Measurements from ENCODE around the gene TGFBR2.

The TGFBR2 gene

GRCh38 chr3:30606301-30607031 is at the start of gene TGFBR2:
Gene TGFBR2, plus strand, starts transcription at chr3:30606601. Its CDS starts 283 bp downstream, at chr3:30606884.
- peak; percentile 84 for DNase-seq (ENCODE audit: low read depth in 2 of 2)

- no peak for DNase-seq (ENCODE audit: low read depth in 2 of 2)
These were observed 48.6 kb upstream of the TGFBR2 start for GRCh38 chr3:30557746-30558303.

- DNase-seq (ENCODE audit: low read depth in 2 of 2) = no peak
These were observed 42.4 kb upstream of the TGFBR2 start for GRCh38 chr3:30563956-30564355.

DNA sequence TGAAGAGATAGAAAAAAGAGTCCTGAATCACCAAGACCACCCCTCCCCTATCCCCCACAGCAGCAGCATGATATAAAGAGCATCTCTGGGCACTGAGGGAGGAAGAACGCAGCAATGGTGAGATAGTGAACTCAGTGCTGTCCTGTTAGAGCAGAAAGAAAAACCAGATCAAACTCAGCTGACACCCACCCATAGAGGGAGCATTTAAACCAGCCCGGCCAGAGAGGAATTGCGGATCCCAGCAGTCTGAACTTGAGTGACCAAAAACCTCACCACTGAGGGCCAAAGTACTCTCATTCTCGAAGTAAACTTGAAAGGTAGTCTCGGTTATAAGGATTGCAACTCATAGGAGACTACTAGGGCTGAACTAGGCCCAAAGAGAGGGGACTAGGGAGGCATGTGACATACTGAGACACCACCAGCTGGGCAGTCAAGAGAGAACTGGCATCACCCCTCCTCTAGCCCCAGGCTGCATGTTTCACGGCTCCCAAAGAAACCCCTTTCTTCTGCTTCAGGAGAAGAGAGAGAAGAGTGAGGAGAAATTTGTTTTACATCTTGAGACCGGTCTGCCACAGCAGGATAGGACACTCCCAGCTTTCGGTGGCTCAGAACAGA is 39.2 kb upstream of the TGFBR2 start:
- no peak for DNase-seq (ENCODE audit: low read depth in 2 of 2)

DNA sequence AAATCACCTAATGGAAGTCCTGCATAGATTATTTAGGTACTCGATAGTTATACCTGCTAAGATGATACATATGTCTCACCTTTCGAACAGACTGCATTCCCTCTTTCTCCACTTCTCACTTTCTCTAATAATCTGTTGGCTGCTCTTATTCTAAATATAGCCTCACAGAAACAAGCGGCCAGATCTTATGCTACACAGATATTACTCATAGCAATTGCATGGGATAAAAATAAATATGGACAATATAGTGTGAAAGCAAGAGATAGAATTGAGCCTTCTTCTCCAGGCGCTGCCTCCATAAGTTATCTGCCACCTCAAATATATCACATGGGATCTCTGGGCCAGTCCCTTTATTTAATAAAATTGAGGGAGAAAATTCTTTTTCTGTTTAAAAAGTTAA is 29.5 kb upstream of the TGFBR2 start:
- no peak for DNase-seq (ENCODE audit: low read depth in 2 of 2)

DNA sequence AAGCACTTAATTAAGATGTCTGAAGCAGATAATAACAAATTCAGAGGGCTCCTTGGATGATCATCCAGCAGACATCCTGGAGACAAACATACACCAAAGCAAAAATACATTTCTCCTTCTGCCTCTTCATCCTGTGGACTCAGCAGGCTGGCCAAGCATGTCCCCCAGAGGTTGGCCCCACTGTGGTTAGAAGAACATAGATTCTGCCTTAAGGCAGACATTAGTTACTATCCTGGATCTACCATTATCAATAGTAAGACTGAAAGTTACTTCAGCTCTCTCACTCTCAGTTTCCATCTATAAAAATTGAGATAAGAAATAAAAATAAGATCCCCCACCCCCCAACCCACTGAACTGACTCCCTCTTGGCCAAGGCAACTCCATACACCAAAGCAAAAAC is 28.6 kb upstream of the TGFBR2 start:
- DNase-seq (ENCODE audit: low read depth in 2 of 2) = no peak

- no peak for DNase-seq (ENCODE audit: low read depth in 2 of 2)
These were observed 27.9 kb upstream of the TGFBR2 start for GRCh38 chr3:30578479-30578878.

DNA sequence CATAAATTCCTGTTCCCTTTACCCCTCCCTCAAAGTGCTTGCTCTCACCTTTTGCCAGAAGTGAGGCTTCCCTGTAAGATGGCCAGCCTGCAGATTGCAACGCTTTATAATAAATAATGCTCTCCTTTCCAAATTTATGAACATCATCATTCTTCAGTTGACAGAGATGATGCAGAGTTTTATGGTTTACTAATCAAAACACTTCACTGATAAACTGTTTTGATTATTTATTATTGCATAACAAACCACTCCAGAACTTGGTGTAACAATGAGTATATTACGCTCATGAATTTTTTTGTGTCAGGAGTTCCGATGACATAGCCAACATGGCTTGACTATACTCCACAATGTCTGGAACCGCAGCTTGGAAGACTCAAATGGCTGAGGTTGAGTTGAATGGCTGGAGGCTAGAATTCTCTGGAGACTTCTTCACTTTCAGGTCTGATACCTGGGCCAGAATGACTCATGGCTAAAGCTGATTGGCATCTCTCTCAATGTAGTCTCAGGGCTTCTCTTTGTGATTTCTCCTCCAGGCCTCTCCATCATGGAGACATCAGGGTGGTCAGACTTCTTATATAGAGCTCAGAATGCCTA is 27.3 kb upstream of the TGFBR2 start:
- no peak for DNase-seq (ENCODE audit: low read depth in 2 of 2)

- DNase-seq (ENCODE audit: low read depth in 2 of 2) = no peak
These were observed 25.3 kb upstream of the TGFBR2 start for GRCh38 chr3:30581067-30581585.

GRCh38 chr3:30581982-30582381 is 24.4 kb upstream of the TGFBR2 start:
- no peak for DNase-seq (ENCODE audit: low read depth in 2 of 2)

DNA sequence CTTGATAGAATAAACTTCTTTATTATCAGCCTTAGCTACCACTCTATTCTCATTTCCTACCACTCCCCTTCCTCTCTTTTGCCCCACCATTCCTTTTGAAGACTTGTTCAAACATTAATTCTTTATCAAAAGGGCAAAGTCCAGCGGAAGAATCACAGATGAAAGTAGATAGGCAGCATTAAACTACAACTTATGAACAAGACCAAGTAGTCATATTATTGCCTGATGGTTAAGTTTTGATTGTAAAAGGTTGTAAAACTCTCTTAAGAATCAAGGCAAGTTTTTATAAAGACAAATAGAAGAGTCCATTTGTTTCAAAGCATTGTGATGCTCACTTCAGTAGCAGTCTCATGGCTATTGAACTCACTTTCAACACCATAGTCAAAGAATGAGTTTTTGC is 22.4 kb upstream of the TGFBR2 start:
- DNase-seq (ENCODE audit: low read depth in 2 of 2) = no peak

DNA sequence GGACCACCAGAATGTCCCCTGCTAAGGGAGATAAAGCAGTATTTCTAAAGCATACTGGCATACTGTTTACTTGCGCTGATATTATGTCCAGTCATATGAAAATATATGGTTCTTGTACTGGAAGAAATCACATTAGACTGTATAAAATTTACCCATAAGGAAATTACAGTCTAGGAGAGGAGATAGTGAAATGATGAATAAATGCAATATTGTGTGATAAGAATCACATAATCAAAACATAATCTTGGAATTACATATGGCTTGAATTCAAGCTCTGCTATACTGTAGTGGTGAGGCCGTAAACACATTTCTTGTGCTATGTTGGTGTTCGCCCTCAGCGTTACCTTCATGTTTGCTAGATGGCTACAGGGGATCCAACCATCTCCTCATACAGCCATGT is 20.7 kb upstream of the TGFBR2 start:
- DNase-seq (ENCODE audit: low read depth in 2 of 2) = no peak

DNA sequence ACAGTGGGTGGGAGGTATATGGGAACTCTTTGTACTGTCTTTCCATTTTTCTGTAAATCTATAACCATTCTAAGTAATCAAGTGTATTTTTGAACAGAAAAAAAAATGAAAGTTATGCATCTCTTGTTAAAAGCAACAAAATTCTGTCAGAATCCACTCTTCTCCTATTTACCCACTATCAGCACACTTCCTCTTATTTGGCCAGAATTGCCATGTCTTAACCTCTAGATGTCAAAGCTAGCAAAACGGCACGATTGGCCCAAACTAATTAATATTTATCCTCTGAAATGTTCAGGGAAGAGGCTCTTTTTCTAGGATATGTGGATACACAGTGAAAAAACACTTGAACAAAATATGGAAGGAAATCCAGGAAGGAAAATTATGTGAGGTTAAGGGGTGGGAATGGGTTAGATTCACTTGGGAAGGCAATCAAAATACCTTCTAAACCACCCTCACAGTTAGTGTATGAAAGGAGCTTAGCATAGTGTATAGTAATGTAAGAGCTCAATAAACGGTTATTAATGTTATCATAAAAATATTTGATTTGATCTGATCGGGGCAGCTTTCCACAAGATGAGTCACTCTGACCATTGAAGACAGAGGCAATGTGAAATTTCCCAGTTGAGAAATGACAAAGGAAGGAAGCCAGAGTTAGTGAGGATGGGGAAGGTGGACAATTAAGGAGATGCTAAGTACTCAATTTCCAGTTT is 20.1 kb upstream of the TGFBR2 start:
- no peak for DNase-seq (ENCODE audit: low read depth in 2 of 2)

DNA sequence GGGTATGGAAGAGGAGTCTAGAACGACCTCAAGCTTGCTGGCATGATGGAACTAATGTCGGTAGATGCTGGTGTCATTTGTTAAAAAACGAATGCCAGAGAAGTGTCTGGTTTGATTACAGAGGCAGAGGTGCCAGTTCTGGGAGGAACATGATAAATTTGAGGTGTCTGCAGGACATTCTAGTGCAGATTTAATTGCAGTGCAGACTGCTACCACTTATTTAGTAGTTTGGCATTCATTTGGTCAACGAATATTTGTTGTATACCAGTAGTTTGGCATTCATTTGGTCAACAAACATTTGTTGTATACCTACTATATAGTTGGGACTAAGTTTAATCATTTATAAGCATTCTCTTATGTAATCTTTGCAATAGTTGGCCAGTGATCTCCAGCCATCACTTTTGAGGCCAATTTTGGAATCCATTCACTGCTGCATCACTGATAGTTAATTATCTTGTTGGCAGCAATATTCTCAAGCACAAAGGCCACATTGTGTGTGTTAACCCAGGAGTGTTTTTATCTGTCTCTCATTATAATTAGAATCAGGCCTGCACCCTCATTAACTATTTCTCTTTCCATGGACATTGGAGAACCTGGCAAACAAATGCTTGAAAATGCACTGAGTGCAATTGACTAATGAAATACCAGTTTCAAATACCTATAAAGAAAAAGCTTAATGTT is 19.5 kb upstream of the TGFBR2 start:
- no peak for DNase-seq (ENCODE audit: low read depth in 2 of 2)

DNA sequence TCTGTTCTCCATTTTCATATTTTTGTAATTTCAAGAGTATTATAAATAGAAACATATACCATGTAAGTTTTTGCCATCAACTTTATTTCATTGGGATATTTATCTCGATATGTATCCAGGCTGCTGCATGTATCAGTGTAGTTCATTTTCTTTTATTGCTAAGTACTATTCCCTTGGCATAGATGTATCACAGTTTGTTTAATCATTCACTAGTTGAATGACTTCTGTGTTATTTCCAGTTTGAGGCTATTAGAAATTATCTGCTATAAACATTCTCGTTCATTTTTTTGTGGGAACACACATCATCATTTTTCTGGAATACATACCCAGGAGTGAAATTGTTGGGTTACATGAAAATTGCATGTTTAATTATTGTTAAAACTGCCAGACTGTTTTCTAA is 18.5 kb upstream of the TGFBR2 start:
- DNase-seq (ENCODE audit: low read depth in 2 of 2) = no peak

DNA sequence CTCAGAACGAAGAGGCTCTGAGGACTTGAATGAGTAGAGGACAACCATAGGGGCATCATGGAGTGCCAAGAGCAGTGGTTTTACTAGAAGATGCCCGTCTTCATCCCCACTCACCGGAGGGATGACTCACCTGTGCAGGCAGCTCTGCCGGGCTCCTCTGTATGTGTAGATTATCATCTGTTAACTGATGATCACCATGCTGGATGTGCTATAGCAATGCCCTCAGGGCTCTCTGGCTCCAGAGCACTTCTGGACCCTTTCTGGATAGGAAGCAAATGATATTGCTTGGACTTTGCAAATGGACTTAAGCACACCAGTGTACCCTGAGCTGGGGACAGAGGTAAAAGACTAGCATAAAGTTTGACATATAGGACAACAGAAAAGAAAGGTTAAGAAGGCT is 10.2 kb upstream of the TGFBR2 start:
- DNase-seq (ENCODE audit: low read depth in 2 of 2) = no peak

DNA sequence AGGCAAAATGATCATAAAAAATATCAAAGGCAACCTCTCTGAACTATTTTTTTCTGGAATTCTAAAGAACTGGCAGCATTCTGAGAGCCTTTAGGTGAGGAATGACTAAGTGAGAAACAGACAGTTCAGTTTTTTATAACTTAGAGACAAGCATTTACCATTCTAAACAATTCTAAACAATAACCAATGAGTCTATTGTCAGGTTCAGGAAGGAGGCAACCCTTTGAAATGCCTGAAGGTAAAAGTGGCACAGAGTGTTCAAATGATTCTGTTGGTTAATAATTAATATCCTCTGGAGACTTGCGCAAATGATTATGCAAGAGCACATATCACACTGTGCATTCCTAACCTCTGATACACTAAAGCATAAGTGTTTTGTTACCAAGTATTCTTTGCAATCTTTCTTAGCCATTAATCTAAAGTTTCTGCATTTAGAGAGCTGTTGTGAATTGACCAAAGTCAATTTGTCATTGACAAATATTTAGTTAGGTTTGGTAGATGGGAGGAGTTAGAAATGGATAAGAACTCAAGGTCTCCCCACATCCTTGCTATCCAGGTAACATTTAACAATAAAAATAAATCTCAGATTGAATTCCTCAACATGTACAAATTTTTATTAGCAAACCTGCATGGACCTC is 9.2 kb upstream of the TGFBR2 start:
- DNase-seq (ENCODE audit: low read depth in 2 of 2) = no peak

DNA sequence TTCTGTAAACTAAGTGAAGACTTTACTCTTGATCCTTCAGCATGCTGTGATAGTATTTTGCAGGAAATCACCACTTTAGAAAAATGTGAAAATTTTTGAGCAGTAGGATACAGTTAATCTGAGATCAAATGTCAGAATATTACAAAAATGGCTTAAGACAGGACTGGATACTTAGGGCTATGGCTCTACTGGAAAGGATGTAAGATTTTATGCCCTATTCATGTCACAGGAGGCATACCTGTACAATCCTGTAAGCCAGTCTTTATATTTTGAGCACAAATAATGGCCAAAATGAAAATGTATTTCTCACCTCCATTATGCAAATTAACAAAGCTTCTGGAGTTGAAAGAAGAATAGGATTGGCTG is 8.6 kb upstream of the TGFBR2 start:
- no peak for DNase-seq (ENCODE audit: low read depth in 2 of 2)

DNA sequence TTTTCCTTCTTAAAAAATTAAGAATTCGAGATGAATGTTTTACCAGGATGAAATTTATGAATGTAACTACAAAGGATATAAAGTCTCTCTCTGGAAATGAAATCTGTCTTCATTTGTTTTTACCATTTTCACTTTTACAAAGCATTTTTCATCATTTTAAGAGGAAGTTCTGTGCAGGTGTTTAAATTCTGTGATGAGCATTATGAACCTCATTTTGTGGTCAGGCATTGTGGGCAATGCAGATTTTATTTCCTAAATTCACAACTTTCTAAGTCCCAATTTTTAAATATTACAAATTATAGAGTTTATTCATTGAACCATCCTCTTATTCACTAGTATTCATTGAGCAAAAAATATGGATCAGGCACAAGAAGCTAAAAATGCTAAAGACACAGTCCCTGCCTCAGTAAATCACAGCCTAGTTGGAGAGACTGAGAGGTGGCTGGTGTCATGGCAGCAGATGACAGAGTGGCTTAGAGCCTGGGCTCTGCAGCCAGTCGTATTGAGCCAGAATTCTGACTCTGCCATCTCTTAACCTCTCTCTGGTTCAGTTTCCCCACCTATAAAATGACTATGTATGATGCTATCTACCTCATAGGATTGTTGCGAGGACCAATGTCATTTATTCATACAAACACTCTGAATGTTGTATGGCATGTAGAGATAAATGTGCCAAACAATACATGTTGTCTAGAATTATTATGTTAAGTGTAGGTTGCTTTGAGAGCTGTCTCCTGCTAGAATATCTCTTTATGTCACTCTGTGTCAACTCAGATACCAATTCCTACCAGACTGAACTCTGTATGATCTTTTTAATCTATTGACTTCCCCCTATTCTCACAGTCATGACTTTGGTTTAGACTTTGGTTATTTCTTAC is 7.5 kb upstream of the TGFBR2 start:
- DNase-seq (ENCODE audit: low read depth in 2 of 2) = no peak

- no peak for DNase-seq (ENCODE audit: low read depth in 2 of 2)
These were observed 5.8 kb upstream of the TGFBR2 start for GRCh38 chr3:30600572-30600971.

Measured in stimulated activated CD8-positive, alpha-beta memory T cell treated with anti-CD3 and anti-CD28 coated beads, Interleukin-2, amount 100 ng/mL, for 48 hours (primary cell).